ENCODE data around the gene DCDC2. TPM values are rescaled to one million over a fixed set of nuclear protein-coding genes. Genes with fewer than 3 reads are reported as not detected.
"Not testable (repeated sequence)": the region's sequence is repeated elsewhere in the genome, so short reads cannot be mapped to it uniquely, and the experiment has no call there.

The DCDC2 gene
- total RNA-seq, 2 experiments from 2014 or later, result 0.06 TPM; not detected in 1

- Histone ChIP-seq H3K4me1 (ENCODE audit: insufficient read depth, low read length, poor library complexity, severe bottlenecking) (no peaks in the 10 kb centered on the region), H3K79me2 (ENCODE audit: insufficient read depth, low read depth, low read length) (no peaks in the 10 kb centered on the region), H4K20me1 (ENCODE audit: insufficient read depth, low read length) (no peaks in the 10 kb centered on the region), H2AFZ (ENCODE audit: low read length) (no peak overlapping the region), H3K36me3 (ENCODE audit: insufficient read depth, low read length) (no peaks in the 10 kb centered on the region), H3K27ac (ENCODE audit: low read depth, low read length, poor library complexity, severe bottlenecking) (no peak overlapping the region), H3K9me2 (ENCODE audit: insufficient read depth, low read length) (no peaks in the 10 kb centered on the region), H3K4me3 (ENCODE audit: low read depth, low read length, poor library complexity, severe bottlenecking) (no peak overlapping the region), H3K9me3 (ENCODE audit: low read length) (no peaks in the 10 kb centered on the region), H3K4me2 (ENCODE audit: low read length) (no peak overlapping the region)
- intact Hi-C loops (cut with micrococcal nuclease; ENCODE audit: unreplicated experiment), result no loop called here
- ChIA-PET POLR2A (interaction anchor here (0.6 kb wide), 1 partner anchor 20 kb away, joined by 5 read pairs; no protein-coding TSS in a partner anchor), CTCF (ENCODE audit: unreplicated experiment) (no interaction called here)
- DNase-seq (ENCODE audit: low spot score), result no peak
- BruUV-seq (replicated peaks), result no TSS peak
- no peak for TF ChIP-seq EZH2phosphoT487 (IDR thresholded peaks at IDR 0.05; ENCODE audit: borderline replicate concordance, low read depth, low read length)
- no peak for TF ChIP-seq CTCF (conservative IDR thresholded peaks at IDR 0.05; ENCODE audit: low read length)
Measured at GRCh38 chr6:24296944-24297343, 60.9 kb downstream of the DCDC2 start.

- H3K4me2 ChIP-seq (ENCODE audit: low read length); intact Hi-C loops (cut with micrococcal nuclease; ENCODE audit: unreplicated experiment); H2AFZ ChIP-seq (ENCODE audit: low read length); H4K20me1 ChIP-seq (ENCODE audit: insufficient read depth, low read length); H3K36me3 ChIP-seq (ENCODE audit: insufficient read depth, low read length); H3K9me2 ChIP-seq (ENCODE audit: insufficient read depth, low read length); H3K27ac ChIP-seq (ENCODE audit: low read depth, low read length, poor library complexity, severe bottlenecking); POLR2A ChIA-PET; CTCF ChIA-PET (ENCODE audit: unreplicated experiment); H3K9me3 ChIP-seq (ENCODE audit: low read length); H3K4me1 ChIP-seq (ENCODE audit: insufficient read depth, low read length, poor library complexity, severe bottlenecking); BruUV-seq (replicated peaks); H3K79me2 ChIP-seq (ENCODE audit: insufficient read depth, low read depth, low read length); H3K4me3 ChIP-seq (ENCODE audit: low read depth, low read length, poor library complexity, severe bottlenecking); DNase-seq (ENCODE audit: low spot score): not testable (repeated sequence)
Measured at GRCh38 chr6:24293852-24294251, 64.0 kb downstream of the DCDC2 start.

- intact Hi-C loops (cut with micrococcal nuclease; ENCODE audit: unreplicated experiment), result loop anchor here (10.0 kb wide), 1 partner anchor 298 kb away; no protein-coding TSS in a partner anchor
- Histone ChIP-seq H2AFZ (ENCODE audit: low read length) (no peak overlapping the region), H3K36me3 (ENCODE audit: insufficient read depth, low read length) (no peaks in the 10 kb centered on the region), H3K4me1 (ENCODE audit: insufficient read depth, low read length, poor library complexity, severe bottlenecking) (peaks cover 7% of the 10 kb centered on the region), H3K9me3 (ENCODE audit: low read length) (no peaks in the 10 kb centered on the region), H3K9me2 (ENCODE audit: insufficient read depth, low read length) (no peaks in the 10 kb centered on the region), H4K20me1 (ENCODE audit: insufficient read depth, low read length) (no peaks in the 10 kb centered on the region), H3K4me2 (ENCODE audit: low read length) (no peak overlapping the region), H3K4me3 (ENCODE audit: low read depth, low read length, poor library complexity, severe bottlenecking) (no peak overlapping the region), H3K79me2 (ENCODE audit: insufficient read depth, low read depth, low read length) (no peaks in the 10 kb centered on the region), H3K27ac (ENCODE audit: low read depth, low read length, poor library complexity, severe bottlenecking) (no peak overlapping the region)
- TF ChIP-seq EZH2phosphoT487 (IDR thresholded peaks at IDR 0.05; ENCODE audit: borderline replicate concordance, low read depth, low read length) (no peak), CTCF (conservative IDR thresholded peaks at IDR 0.05; ENCODE audit: low read length) (no peak)
- no peak for DNase-seq (ENCODE audit: low spot score)
- CTCF ChIA-PET (ENCODE audit: unreplicated experiment), result interaction anchor here (1.3 kb wide), 1 partner anchor 8 kb away, joined by 3 read pairs; no protein-coding TSS in a partner anchor
- POLR2A ChIA-PET, result interaction anchor here (0.9 kb wide), 1 partner anchor 13 kb away, joined by 4 read pairs; no protein-coding TSS in a partner anchor
- no TSS peak for BruUV-seq (replicated peaks)
Measured at GRCh38 chr6:24287239-24287638, 70.6 kb downstream of the DCDC2 start.
